Activated CD4-positive, alpha-beta T cell treated with anti-CD3 and anti-CD28 coated beads, Interleukin-2, Interleukin-4, amounts not matched to agents 100 ng/mL and 50 ng/mL, durations not matched to agents 16 hours and 8 hours (primary cell): Measurements from ENCODE around the gene EIF2S1.
A peak's percentile ranks its signal among the peaks of the same experiment; 100 is the strongest.
"Not testable (repeated sequence)": the region's sequence is repeated elsewhere in the genome, so short reads cannot be mapped to it uniquely, and the experiment has no call there.

Experiments used
- DNase-seq: peaks from one replicate; pipeline ENCODE4 v3.0.0-alpha.2; 2020; ENCODE audit warnings: low spot score

Gene EIF2S1

GRCh38 chr14:67413806-67414769 is 54.0 kb downstream of the EIF2S1 start:
- peak; percentile 9 for DNase-seq

DNA sequence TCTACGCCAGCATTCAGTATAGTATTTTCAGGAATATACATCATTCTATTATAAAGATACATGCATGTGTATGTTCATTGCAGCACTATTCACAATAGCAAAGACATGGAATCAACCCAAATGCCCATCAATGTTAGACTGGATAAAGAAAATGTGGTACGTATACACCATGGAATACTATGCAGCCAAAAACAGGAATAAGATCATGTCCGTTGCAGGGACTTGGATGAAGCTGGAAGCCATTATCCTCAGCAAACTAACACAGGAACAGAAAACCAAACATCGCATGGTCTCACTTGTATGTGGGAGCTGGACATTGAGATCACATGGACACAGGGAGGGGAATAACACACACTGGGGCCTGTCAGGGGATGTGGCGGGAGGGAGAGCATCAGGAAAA is 55.5 kb downstream of the EIF2S1 start:
- not testable (repeated sequence) for DNase-seq

DNA sequence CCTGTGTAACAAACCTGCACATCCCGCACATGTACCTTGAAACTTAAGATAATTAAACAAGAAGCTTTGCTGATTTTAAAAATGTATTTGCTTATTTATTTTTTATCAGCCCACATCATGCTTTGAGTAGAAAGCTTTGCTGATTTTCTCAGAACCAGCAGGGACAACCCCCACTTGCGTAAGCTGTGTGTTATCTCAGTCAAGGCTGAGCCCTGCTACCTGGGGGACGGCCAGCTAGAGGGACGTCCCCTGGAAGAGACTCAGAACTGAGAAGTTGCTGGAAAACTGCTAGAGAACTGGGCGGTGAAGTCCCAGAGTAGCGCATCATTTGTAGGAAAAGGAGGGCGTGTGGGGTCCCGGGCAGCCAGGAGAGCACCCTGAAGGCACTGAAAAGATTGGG is 56.0 kb downstream of the EIF2S1 start:
- DNase-seq, result no peak

- DNase-seq, result no peak
These were observed 56.7 kb downstream of the EIF2S1 start for GRCh38 chr14:67416810-67417209.

GRCh38 chr14:67417633-67418032 is 57.5 kb downstream of the EIF2S1 start:
- DNase-seq, result no peak

DNA sequence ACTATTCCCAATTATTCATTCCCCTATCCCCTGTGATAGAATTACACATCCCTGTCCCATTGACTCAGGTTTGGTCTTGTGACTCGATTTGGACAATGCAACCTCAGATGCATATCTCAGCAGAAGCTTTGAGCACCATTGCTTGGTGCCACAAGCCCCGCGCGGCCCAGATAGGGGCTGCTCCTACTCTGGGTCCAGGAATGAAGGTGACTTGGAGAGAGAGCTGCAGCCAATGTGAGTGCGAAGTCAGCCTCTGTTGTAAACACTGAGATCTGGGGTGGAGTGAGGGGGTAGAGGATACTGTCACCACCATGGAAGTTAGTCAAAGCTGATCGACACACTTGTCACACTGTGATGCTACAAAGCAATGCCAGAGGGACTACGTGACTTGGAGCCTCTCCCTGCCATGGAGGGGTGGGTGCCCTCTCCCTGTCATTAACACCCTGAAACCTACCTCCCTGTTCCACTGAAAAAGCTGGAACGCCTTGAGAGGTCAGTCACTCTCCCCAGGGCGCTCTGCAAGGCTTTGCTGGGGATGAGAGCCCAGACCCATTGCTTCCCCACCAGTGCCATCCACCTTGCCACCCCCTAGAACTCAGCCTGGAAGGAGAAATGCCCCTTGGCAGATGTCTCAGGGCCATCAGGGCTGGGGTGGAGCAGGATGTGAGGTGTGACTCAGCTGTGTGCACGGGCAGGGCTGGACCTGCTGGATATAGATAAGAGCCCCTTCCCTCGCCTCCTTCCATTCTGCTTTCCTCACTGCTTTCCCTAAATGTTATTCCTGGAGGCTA is 58.5 kb downstream of the EIF2S1 start:
- no peak for DNase-seq

GRCh38 chr14:67420102-67420739 is 60.1 kb downstream of the EIF2S1 start:
- DNase-seq, result peak; percentile 43

GRCh38 chr14:67421356-67422224 is 61.5 kb downstream of the EIF2S1 start:
- DNase-seq, result no peak

DNA sequence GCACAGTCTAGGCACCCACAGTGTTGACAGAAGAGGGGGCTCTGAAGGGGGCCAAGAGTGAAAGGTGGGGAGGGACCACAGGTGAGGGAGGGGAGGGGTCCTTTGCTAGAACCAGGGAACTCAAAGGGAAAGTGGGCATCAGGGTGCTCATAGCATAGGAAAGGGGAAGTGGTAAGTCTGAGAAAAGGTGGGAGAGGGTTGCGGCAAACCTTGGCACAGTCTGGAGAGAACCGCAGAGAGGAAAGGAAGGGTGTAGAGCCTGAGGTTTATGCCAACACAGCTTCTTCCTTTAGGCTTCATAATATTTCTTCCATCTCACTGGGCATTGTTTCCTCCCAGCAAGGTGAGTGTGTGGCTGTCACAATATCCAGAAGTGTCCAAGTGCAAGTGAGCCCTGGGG is 63.3 kb downstream of the EIF2S1 start:
- DNase-seq, result no peak

DNA sequence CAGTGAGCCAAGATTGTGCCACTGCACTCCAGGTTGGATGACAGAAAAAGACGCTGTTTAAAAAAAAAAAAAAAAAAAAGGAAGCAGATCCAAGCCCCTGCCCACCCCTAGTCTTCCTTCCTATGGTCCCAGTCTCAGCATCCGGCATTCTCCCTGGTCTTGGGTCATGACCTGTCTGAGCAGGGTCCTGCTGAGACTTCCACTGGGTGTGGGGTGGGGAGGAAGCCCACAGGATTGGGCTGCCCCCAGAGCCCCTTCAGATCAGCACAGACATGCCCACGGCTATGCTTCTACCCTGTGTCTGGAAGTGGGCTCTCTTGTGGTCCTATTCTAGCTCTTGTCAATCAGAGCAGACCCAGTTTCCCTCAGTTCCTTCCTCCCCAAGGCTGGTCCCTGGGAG is 64.4 kb downstream of the EIF2S1 start:
- no peak for DNase-seq

DNA sequence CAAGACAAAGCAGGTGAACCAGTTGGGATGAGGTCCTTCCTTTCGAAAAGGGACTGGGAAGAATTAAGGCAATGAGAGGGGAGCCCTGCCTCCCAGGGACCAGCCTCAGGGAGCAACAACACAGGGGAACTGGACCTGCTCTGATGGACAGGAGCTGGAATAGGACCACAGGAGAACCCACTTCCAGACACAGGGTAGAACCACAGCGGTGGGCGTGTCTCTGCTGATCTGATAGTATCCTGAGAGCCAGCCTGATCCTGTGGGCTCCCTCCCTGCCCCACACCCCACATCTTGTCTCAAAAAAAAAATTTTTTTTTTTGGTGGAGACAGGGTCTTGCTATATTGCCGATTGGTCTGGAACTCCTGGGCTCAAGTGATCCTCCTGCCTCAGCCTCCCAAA is 65.5 kb downstream of the EIF2S1 start:
- no peak for DNase-seq

DNA sequence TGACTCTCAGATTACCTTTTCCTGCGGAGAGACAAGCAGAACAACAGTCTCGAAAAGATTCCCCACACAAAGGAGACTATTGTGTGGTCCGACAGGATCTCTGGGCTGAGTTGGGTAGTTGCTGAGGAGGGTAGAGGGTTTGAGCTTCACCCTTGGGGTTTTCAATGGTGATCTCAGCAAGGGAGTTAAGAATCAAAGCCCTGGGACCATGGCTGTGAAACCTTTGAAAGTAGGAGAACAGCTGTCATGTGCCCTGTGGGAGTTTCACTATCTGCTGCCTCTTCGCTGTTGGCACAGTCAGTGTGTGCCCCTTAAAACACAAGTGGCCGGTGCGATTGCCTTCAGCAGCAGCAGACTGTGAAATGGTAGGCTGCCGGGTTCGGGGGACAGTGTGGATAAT is 66.0 kb downstream of the EIF2S1 start:
- no peak for DNase-seq

DNA sequence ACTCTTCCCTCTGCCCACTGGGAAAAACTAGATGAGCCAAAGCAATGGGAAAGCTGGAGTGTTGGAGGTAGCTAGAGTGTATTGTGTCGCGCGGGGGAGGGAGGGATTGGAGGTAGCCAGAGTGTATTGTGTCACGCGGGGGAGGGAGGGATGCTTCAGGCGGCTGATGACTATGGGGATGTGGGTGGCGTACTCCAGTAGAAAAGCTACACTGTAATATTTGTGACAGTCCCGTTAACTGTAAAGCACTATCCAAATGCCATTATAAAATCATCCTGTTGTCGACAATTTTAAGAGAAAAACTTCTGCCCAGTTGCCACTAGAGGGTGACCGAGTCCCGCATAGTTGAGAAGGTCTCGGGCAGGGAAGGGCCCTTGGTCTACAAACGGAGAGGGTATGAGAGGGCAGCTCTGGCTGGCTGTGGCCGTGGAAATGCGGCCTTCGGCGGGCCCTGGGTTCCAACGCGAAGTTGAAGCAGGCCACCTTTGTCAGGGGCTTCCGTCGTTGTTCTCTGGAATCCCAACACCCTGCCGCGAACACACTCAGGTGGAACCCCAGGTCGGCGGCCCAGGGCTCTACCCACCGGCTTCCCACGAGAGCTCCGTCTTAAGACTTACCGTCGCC is 67.0 kb downstream of the EIF2S1 start:
- DNase-seq, result peak; percentile 74

- no peak for DNase-seq
These were observed 68.4 kb downstream of the EIF2S1 start for GRCh38 chr14:67428501-67429031.

DNA sequence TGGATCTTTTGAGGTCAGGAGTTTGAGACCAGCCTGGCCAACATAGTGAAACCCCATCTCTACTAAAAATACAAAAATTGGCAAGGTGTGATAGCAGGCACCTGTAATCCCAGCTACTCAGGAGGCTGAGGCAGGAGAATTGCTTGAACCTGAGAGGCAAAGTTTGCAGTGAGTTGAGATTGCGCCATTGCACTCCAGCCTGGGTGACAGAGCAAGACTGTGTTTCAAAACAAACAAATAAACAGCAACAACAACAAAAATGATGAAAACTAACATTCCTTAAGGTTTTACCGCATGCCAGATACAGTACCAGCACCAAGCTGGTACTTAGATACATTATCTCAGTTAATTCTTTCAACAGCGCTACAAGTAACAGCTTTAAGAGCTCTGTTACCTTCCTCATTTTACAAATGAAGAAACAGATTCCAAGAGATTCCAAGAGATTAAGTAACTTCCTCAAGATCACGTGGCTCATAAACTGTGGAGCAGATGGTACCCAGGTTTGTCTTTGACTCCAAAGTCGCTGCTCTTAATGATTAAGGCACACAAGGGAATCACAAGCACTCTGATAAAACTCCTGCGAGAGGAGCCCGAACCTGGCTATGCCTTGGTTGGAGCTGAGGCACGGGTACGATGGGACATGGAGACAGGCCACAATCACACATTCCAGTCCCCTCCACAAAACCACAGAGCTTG is 69.5 kb downstream of the EIF2S1 start:
- no peak for DNase-seq

- no peak for DNase-seq
These were observed 72.0 kb downstream of the EIF2S1 start for GRCh38 chr14:67432050-67432564.

- DNase-seq, result no peak
These were observed 75.5 kb downstream of the EIF2S1 start for GRCh38 chr14:67435603-67436002.
